MG63 (cell line): ENCODE data around the gene RNF20. TPM values are rescaled to one million over a fixed set of nuclear protein-coding genes. Genes with fewer than 3 reads are reported as not detected.
"Not testable (repeated sequence)": the region's sequence is repeated elsewhere in the genome, so short reads cannot be mapped to it uniquely, and the experiment has no call there.

Experiments used
- DNase-seq: peaks from one replicate; pipeline ENCODE4 v3.0.0-alpha.2; 2020
- H3K27me3 ChIP-seq: fragments of 250-450 bp; sonication (Bioruptor Pico); 2 replicates; pipeline ENCODE4 v1.5.1; 2020; ENCODE audit warnings: mild to moderate bottlenecking, moderate library complexity
- H3K36me3 ChIP-seq: fragments of 250-450 bp; sonication (Bioruptor Pico); 2 replicates; pipeline ENCODE4 v1.5.1; 2020; ENCODE audit warnings: mild to moderate bottlenecking, moderate library complexity
- H3K4me3 ChIP-seq: fragments of 250-450 bp; sonication (Bioruptor Pico); 2 replicates; pipeline ENCODE4 v1.5.1; 2020; ENCODE audit warnings: mild to moderate bottlenecking, moderate library complexity
- H3K9me3 ChIP-seq: fragments of 250-450 bp; sonication (Bioruptor Pico); 2 replicates; pipeline ENCODE4 v1.5.1; 2020; ENCODE audit warnings: mild to moderate bottlenecking, moderate library complexity
- total RNA-seq: library from RNA; depleted of rRNA; stranded (reverse); fragments of >200 nt; shearing (Covaris generic); gene quantifications from 2 replicates; pipeline ENCODE4 v1.2.3, GENCODE V29; 2014; ENCODE audit warnings: low replicate concordance

Gene RNF20
- total RNA-seq, 1 experiment from 2014 or later, result 20.4 TPM

- H3K36me3 ChIP-seq, result peaks cover 32% of the 10 kb centered on the region
- H3K4me3 ChIP-seq, result no peak overlapping the region
- no peaks in the 10 kb centered on the region for H3K9me3 ChIP-seq
- no peak for DNase-seq
- no peaks in the 10 kb centered on the region for H3K27me3 ChIP-seq
Measured at GRCh38 chr9:101569741-101570501, 36.3 kb downstream of the RNF20 start.

DNA sequence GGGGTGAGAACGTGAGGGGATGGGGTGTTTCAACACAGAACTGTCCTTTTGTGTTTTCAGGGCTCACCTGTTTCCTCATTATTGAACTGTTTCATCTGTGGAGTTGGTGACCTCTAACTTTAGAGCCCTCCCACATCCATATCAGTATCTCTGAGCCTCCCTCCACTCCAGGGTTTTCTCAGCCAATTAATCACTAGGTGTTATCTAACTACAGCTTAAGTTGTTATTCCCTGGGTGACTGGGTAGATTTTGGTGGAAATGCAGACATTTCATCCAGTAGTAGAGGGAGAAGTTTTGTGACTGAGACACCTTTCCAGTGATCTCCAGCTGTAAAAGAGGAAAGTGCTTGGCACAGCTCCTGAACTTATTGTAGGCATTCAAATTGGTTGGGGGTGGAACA, 37.5 kb downstream of the RNF20 start:
- Histone ChIP-seq H3K4me3 (no peak overlapping the region), H3K36me3 (peaks cover 21% of the 10 kb centered on the region), H3K27me3 (no peaks in the 10 kb centered on the region), H3K9me3 (no peaks in the 10 kb centered on the region)
- DNase-seq, result no peak

DNA sequence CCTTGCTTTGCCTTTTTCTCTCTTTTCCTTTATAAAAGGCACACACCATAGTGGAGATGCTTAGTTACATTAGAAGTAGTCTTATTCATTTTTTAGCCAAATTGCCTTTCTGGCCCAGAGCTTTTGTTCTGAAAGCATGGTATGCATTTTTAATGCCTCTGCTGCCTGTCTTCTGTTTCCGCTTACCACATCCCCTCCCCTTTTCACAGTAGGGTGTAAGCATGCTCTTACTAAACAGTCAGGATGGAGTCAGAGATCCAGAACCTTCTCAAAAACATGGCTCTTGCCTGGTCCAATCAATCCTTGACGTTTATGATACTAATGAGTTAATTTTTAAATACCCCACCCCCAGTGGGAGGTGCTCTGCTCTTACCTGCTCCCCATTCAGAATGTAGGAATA, 38.7 kb downstream of the RNF20 start:
- Histone ChIP-seq H3K27me3 (no peaks in the 10 kb centered on the region), H3K36me3 (peaks cover 21% of the 10 kb centered on the region), H3K4me3 (no peak overlapping the region), H3K9me3 (no peaks in the 10 kb centered on the region)
- no peak for DNase-seq

GRCh38 chr9:101574731-101575333, 41.2 kb downstream of the RNF20 start:
- peak; percentile 7 for DNase-seq
- Histone ChIP-seq H3K9me3 (no peaks in the 10 kb centered on the region), H3K27me3 (no peaks in the 10 kb centered on the region), H3K36me3 (peaks cover 3% of the 10 kb centered on the region), H3K4me3 (no peak overlapping the region)

DNA sequence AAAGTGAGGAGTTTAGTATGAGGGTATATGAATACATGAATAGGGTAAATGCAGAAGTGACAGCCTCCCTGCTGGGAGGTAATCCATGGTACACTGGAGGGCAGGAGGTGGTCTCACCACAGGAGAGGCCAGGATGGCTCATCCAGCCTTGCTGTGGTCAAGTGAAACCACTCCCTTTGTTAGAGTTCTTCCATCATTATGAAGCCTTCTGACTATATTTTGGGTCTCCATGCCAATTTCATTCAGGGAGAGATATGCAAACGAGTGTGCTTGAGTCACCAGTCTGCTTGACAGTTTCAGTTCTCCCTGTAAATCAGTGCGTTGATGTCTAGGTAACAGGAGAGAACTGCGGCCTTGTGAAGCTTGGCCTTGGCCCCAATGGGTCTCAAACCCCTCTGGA, 44.7 kb downstream of the RNF20 start:
- Histone ChIP-seq H3K9me3 (no peaks in the 10 kb centered on the region), H3K4me3 (no peak overlapping the region), H3K27me3 (no peaks in the 10 kb centered on the region), H3K36me3 (no peaks in the 10 kb centered on the region)
- DNase-seq, result no peak

- no peaks in the 10 kb centered on the region for H3K9me3 ChIP-seq
- no peaks in the 10 kb centered on the region for H3K36me3 ChIP-seq
- DNase-seq, result no peak
- H3K4me3 ChIP-seq, result no peak overlapping the region
- H3K27me3 ChIP-seq, result no peaks in the 10 kb centered on the region
Measured at GRCh38 chr9:101579711-101580545, 46.3 kb downstream of the RNF20 start.

- peak; percentile 43 for DNase-seq
- no peak overlapping the region for H3K4me3 ChIP-seq
- no peaks in the 10 kb centered on the region for H3K36me3 ChIP-seq
- H3K27me3 ChIP-seq, result no peaks in the 10 kb centered on the region
- no peaks in the 10 kb centered on the region for H3K9me3 ChIP-seq
Measured at GRCh38 chr9:101582553-101582952, 48.9 kb downstream of the RNF20 start.

DNA sequence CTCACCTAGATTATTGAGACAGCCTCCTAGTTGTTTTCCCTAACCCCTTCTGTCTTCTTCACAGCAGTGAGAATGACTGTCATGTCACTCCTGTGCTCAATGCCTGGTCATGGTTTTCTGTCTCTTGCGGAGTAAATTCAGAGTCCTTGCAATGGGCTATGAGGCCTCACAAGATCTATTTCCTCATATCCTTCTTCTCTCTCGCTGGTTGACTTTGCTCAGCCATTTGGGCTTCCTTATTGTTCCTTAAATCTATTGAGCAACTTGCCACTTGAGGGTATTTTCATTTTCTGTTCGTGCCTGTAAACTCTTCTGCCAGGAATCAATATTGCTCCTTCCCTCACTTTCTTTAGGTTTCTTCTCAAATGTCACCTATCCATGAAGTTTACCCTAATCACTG, 52.1 kb downstream of the RNF20 start:
- no peak for DNase-seq
- no peaks in the 10 kb centered on the region for H3K27me3 ChIP-seq

DNA sequence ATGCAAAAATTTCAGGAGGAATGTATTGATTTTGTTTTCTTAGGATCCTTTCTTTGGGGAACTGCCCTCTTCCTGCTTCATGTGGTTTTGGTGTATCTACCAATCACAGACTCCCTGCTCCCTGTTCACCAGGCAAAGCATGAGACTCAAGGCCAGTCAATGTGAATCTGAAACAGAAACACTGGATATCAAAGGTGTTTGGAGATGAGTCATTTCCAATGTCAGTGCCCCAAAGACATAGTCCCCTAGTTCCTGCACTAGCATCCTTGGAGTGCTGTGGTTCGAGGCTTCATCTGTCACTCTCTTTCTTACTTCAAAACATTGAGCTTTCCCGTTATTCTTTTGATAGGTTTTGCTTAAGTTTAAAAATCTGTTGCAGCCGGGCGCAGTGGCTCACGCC, 53.0 kb downstream of the RNF20 start:
- Histone ChIP-seq H3K4me3 (no peak overlapping the region), H3K9me3 (no peaks in the 10 kb centered on the region), H3K36me3 (no peaks in the 10 kb centered on the region), H3K27me3 (no peaks in the 10 kb centered on the region)
- no peak for DNase-seq

More for the DNA sequence above, 52.1 kb downstream of the RNF20 start:
- H3K36me3 ChIP-seq, result no peaks in the 10 kb centered on the region
- H3K4me3 ChIP-seq, result no peak overlapping the region
- no peaks in the 10 kb centered on the region for H3K9me3 ChIP-seq

DNA sequence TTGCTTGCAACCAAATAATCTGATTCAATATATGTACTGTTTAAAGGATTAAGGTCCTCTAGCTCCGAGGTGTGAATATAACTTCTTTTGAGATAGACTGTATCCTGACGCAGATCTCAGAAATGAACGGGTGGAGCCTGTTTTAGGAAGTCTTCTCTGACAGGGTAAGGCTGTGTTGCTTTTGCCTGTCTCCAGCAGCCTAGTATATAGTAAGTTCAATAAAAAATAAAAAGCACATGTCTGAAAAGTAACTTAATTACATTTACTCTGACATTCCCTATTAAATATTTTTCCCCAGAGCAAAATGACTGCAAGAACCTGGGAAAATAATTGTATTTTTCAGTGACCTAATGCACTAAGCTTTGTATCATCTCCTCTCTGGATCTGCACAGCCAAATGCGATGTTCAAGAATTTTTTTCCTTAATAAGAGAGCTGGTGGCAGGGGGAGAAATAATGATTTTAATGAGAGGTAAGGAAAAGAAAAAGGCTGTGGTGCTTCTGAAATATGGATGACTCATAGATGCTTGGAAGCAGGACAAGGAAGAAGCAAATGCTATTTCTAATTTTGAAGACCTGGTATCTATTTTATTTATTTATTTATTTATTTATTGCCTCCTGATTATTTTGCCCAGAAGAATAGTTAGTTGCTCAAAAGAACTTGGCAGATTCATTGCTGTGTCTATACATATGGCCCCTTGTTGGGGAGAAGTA, 53.8 kb downstream of the RNF20 start:
- H3K4me3 ChIP-seq, result no peak overlapping the region
- no peaks in the 10 kb centered on the region for H3K36me3 ChIP-seq
- DNase-seq, result no peak
- H3K9me3 ChIP-seq, result no peaks in the 10 kb centered on the region
- H3K27me3 ChIP-seq, result no peaks in the 10 kb centered on the region

DNA sequence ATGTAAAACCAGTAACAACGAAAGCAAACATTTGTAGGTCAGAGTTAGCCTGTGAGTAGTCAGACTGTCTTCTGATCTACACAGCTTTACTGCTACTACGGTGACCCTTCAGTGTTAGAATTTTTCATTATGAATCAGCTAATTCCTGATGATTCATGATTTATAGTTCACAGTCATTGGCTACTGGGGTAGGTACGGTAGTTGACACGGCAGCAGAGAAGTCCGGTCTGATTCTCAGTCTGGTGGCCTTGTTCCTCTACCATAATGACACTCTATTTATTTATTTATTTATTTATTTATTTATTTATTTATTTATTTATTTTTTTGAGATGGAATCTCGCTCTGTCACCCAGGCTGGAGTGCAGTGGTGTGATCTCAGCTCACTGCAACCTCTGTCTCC, 56.4 kb downstream of the RNF20 start:
- not testable (repeated sequence) for H3K36me3 ChIP-seq, H3K4me3 ChIP-seq, H3K9me3 ChIP-seq, H3K27me3 ChIP-seq
- peak; percentile 53 for DNase-seq

GRCh38 chr9:101590901-101591300, 57.2 kb downstream of the RNF20 start:
- DNase-seq, result no peak
- Histone ChIP-seq H3K27me3 (no peaks in the 10 kb centered on the region), H3K36me3 (no peaks in the 10 kb centered on the region), H3K9me3 (no peaks in the 10 kb centered on the region), H3K4me3 (no peak overlapping the region)

DNA sequence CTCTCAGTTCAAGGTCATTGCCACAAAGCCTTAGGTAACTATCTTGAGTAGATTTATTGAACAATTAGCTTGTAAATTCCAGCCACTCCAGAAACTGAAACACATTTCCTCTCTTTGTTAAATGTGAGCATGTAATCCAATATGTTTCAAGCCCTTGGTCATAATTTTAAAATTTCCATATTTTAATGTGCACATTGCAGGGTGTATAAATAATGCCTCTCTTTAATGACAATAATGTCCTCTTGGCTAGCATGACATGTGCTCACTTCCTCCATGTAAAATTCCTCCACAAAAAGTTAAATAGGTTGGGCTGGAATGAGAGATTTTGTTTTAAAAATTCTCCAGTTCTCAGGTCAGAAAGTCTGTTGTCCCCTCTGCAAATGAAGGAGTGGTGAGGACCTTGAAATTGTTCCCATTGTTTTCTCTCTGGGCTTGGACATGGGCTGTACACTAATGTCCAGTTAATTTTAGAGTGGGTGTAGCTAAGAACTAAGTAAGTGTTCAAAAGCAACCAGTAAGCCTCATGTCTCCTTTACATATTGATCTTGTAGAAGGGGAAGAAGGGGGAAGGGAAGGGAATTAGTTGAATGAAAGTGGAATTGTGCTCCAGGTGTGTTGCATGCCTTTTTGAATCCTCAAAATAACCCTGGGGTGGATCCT, 58.3 kb downstream of the RNF20 start:
- no peaks in the 10 kb centered on the region for H3K9me3 ChIP-seq

DNA sequence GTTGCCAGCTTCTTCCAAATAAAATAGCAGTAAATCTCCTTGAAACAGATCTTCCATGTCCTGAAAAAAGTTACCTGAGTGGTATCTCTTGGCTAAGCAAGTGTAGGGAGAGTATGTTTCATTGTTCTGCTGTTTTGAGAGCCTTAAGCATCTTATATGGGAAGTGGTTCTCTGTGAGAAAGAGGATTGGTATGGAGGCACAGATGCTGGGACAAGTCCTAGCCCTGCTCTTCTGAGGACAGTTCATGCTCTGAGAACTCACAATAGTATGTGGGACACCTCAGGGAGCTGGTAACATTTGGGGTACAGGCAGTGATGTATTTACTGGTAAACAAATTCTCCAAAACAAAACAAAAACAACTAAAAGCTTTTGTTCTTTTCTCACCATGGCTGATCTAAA, 59.1 kb downstream of the RNF20 start:
- Histone ChIP-seq H3K36me3 (no peaks in the 10 kb centered on the region), H3K9me3 (no peaks in the 10 kb centered on the region), H3K27me3 (no peaks in the 10 kb centered on the region), H3K4me3 (no peak overlapping the region)
- DNase-seq, result no peak

More for the DNA sequence above, 58.3 kb downstream of the RNF20 start:
- no peak for DNase-seq
- Histone ChIP-seq H3K36me3 (no peaks in the 10 kb centered on the region), H3K4me3 (no peak overlapping the region), H3K27me3 (no peaks in the 10 kb centered on the region)

DNA sequence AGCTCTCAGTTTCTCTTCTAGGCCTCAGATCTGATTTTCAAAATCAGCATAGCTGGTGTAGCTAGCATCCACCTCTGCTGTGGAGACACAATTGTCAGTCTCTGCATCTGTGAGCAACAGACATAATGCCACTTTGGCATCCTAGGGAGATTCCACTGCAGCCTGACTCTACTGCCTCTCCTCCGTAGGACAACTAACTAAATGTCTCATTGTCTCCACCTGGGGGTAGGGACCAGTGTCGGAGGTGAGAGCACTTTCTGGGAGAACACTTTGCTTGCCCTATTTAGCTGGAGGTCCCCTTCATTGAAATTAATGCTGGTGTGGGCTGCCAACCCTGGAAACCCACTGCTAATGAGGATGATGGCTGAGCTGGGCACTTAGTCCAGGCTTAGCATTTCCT, 59.7 kb downstream of the RNF20 start:
- DNase-seq, result no peak
- no peaks in the 10 kb centered on the region for H3K9me3 ChIP-seq
- no peak overlapping the region for H3K4me3 ChIP-seq
- no peaks in the 10 kb centered on the region for H3K27me3 ChIP-seq
- H3K36me3 ChIP-seq, result no peaks in the 10 kb centered on the region

DNA sequence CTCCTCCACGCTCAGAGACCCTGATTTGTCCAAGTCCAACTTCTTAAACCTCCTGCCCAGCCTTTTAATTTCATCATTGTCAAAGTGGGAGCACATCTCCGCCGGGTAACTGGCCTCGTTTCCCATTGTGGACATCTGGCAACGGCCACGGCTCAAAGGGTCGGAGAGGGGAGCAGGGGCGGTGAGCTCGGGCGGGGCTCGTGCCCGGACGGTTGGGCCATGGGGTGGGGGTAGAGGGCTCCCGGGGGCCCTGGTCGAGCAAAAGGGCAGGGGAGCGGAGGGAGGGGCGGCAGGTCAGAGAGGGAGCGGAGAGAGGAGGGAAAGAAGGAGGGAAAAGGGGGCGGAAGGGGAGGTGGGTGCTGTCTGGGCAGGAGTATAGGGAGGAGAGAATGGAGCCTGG, 61.1 kb downstream of the RNF20 start, which contains the start of gene PPP3R2:
TSS of gene PPP3R2 (minus strand) at position 174 of the 400 bp plus-strand sequence. CDS start at position 126, 48 bp downstream.
- Histone ChIP-seq H3K4me3 (no peak within 1 kb of the TSS), H3K36me3 (no peaks in the 10 kb centered on the region), H3K9me3 (no peaks in the 10 kb centered on the region), H3K27me3 (no peaks in the 10 kb centered on the region)
- DNase-seq, result no peak
